Natural killer cell (primary cell): ENCODE data around the gene COQ3. TPM values are rescaled to one million over a fixed set of nuclear protein-coding genes. Genes with fewer than 3 reads are reported as not detected.
A peak's percentile ranks its signal among the peaks of the same experiment; 100 is the strongest.

ENCODE experiments used
- ATAC-seq, 3 donors: fragments of 150-1000 bp in 2 of 3; fragments of 200-7000 bp in 1 of 3; cut with Tn5 transposase; 1 replicate in 1 of 3; 2 replicates in 2 of 3; pipeline ENCODE4 v1.10.0; 2021; ENCODE audit warnings: mild to moderate bottlenecking in 2 of 3, moderate library complexity in 2 of 3
- DNase-seq, 2 donors: peaks; one replicate each; pipeline versions ENCODE4 v3.0.0 to v3.0.0-alpha.2; 2013 to 2021; ENCODE audit warnings: mixed read lengths in 1 of 2
- H3K27ac ChIP-seq: one replicate; pipeline ENCODE4 v1.5.1; 2013; ENCODE audit warnings: mild to moderate bottlenecking, low read length
- H3K27me3 ChIP-seq: one replicate; pipeline ENCODE4 v1.6.1; 2013; ENCODE audit warnings: low read length; ENCODE audit not compliant: control insufficient read depth, insufficient read depth
- H3K36me3 ChIP-seq: one replicate; pipeline ENCODE4 v1.6.1; 2013; ENCODE audit warnings: low read length; ENCODE audit not compliant: control insufficient read depth, insufficient read depth
- H3K4me1 ChIP-seq: one replicate; pipeline ENCODE4 v1.6.1; 2013; ENCODE audit warnings: low read length; ENCODE audit not compliant: control insufficient read depth, insufficient read depth
- H3K4me3 ChIP-seq: one replicate; pipeline ENCODE4 v1.5.1; 2013; ENCODE audit warnings: low read length
- H3K9me3 ChIP-seq: one replicate; pipeline ENCODE4 v1.6.1; 2013; ENCODE audit warnings: low read length; ENCODE audit not compliant: control insufficient read depth, insufficient read depth
- H3K27ac Mint-ChIP-seq, 2 donors: one replicate each; pipeline ENCODE4 v1.8.0; 2022; ENCODE audit warnings: mild to moderate bottlenecking in 2 of 2, mixed read lengths in 2 of 2, moderate library complexity in 1 of 2
- H3K27me3 Mint-ChIP-seq, 2 donors: one replicate each; pipeline ENCODE4 v1.8.0; 2022; ENCODE audit warnings: low read depth in 2 of 2, mixed read lengths in 2 of 2
- H3K36me3 Mint-ChIP-seq: one replicate; pipeline ENCODE4 v1.8.0; 2022; ENCODE audit warnings: mixed read lengths
- H3K4me1 Mint-ChIP-seq, 2 donors: one replicate each; pipeline ENCODE4 v1.8.0; 2022; ENCODE audit warnings: mixed read lengths in 2 of 2
- H3K4me3 Mint-ChIP-seq: one replicate; pipeline ENCODE4 v1.8.0; 2022; ENCODE audit warnings: mild to moderate bottlenecking, moderate library complexity, mixed read lengths
- H3K9me3 Mint-ChIP-seq, 2 donors: one replicate each; pipeline ENCODE4 v1.8.0; 2022; ENCODE audit warnings: mixed read lengths in 2 of 2
- WGBS: methylation state at CpG from one replicate; pipeline ENCODE4 v1.1.7; 2013; ENCODE audit warnings: missing lambda C conversion rate; ENCODE audit not compliant: insufficient coverage; 5-methylcytosine and 5-hydroxymethylcytosine counted together
- intact Hi-C: fragments of 100-400 bp; cut with micrococcal nuclease; formaldehyde crosslinking; loops from one replicate; pipeline ENCODE4 v1.14.2; 2022
- total RNA-seq, 4 donors: library from RNA; stranded (reverse); fragments of 120-200 nt in 1 of 4; gene quantifications; one replicate each; pipeline versions ENCODE4 v1.2.3 to v1.2.4, GENCODE V29; 2013 to 2022
- TF ChIP-seq, protein P1 (sequence below): fragments of 200-600 bp; IDR thresholded peaks from one replicate; pipeline ENCODE4 v1.8.0; 2022; ENCODE audit warnings: antibody characterized with exemption

The COQ3 gene
- total RNA-seq, 3 donors from 2014 or later (not counting 1 experiment from before 2014, with no cell fraction given) = 2.5 to 3.7 (median 2.6) TPM

DNA sequence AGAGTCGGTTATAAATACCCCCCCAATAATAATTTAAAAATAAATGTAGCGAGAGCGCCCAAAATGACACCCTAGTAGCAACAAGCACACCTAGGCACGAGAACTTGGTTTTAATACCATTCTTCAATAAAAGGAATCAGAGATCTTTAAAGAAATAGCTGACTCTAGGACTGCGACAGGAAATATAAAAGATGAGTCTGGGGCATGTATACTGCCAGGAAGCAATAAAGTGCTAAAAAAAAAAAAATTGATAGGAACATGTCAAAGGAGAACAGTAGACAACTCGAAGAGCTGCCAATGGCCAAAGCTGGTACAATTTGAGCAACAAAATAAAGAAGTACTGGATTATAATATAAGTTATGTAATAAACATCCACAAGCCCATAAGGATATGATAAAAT lies 28.9 kb upstream of the COQ3 start:
- Mint-ChIP-seq H3K36me3 (peaks cover 7% of the 10 kb centered on the region), H3K4me1 (peaks cover 68 to 71% of the 10 kb centered on the region in 2 donors), H3K4me3 (peak overlapping the region; percentile 100), H3K9me3 (no peaks in the 10 kb centered on the region), H3K27me3 (no peaks in the 10 kb centered on the region), H3K27ac (peak overlapping the region; percentile 96 to 99)
- Histone ChIP-seq H3K9me3 (no peaks in the 10 kb centered on the region), H3K27ac (no peak overlapping the region), H3K36me3 (peaks cover 3% of the 10 kb centered on the region), H3K27me3 (no peaks in the 10 kb centered on the region), H3K4me1 (peaks cover 27% of the 10 kb centered on the region), H3K4me3 (no peak overlapping the region)
- intact Hi-C loops = no loop called here
- TF ChIP-seq, protein P1, sequence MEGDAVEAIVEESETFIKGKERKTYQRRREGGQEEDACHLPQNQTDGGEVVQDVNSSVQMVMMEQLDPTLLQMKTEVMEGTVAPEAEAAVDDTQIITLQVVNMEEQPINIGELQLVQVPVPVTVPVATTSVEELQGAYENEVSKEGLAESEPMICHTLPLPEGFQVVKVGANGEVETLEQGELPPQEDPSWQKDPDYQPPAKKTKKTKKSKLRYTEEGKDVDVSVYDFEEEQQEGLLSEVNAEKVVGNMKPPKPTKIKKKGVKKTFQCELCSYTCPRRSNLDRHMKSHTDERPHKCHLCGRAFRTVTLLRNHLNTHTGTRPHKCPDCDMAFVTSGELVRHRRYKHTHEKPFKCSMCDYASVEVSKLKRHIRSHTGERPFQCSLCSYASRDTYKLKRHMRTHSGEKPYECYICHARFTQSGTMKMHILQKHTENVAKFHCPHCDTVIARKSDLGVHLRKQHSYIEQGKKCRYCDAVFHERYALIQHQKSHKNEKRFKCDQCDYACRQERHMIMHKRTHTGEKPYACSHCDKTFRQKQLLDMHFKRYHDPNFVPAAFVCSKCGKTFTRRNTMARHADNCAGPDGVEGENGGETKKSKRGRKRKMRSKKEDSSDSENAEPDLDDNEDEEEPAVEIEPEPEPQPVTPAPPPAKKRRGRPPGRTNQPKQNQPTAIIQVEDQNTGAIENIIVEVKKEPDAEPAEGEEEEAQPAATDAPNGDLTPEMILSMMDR = no peak
- ATAC-seq (no peak), DNase-seq (no peak)
- WGBS = 96% methylated on average over 5 of the region's 6 CpGs

- no peaks in the 10 kb centered on the region for H3K36me3 Mint-ChIP-seq
- TF ChIP-seq, protein P1 = no peak
- H3K4me1 ChIP-seq = peaks cover 18% of the 10 kb centered on the region
These were observed 23.1 kb upstream of the COQ3 start for GRCh38 chr6:99416892-99417767.

GRCh38 chr6:99416226-99416625 lies 22.2 kb upstream of the COQ3 start:
- Mint-ChIP-seq H3K27ac (peak overlapping the region in 1 of 2 donors; percentile 31), H3K4me3 (no peak overlapping the region), H3K36me3 (no peaks in the 10 kb centered on the region), H3K9me3 (no peaks in the 10 kb centered on the region), H3K4me1 (peaks cover 58 to 64% of the 10 kb centered on the region in 2 donors), H3K27me3 (no peaks in the 10 kb centered on the region)
- DNase-seq (no peak), ATAC-seq (no peak)
- H3K27me3 ChIP-seq = no peaks in the 10 kb centered on the region
- peaks cover 17% of the 10 kb centered on the region for H3K36me3 ChIP-seq
- TF ChIP-seq, protein P1 = no peak
- no peak overlapping the region for H3K27ac ChIP-seq
- peaks cover 14% of the 10 kb centered on the region for H3K4me1 ChIP-seq
- H3K9me3 ChIP-seq = no peaks in the 10 kb centered on the region
- 100% methylated on average over 1 of the region's 2 CpGs for WGBS
- intact Hi-C loops = no loop called here
- H3K4me3 ChIP-seq = no peak overlapping the region

More at GRCh38 chr6:99416892-99417767, 23.1 kb upstream of the COQ3 start:
- Mint-ChIP-seq H3K27ac (peak overlapping the region; percentile 63 to 64), H3K9me3 (no peaks in the 10 kb centered on the region), H3K27me3 (no peaks in the 10 kb centered on the region), H3K4me3 (peak overlapping the region; percentile 31), H3K4me1 (peaks cover 62 to 66% of the 10 kb centered on the region in 2 donors)
- H3K27me3 ChIP-seq = no peaks in the 10 kb centered on the region
- H3K27ac ChIP-seq = peak overlapping the region; percentile 38
- 45% methylated on average over 8 of the region's 9 CpGs for WGBS
- no peak overlapping the region for H3K4me3 ChIP-seq
- no peaks in the 10 kb centered on the region for H3K9me3 ChIP-seq
- H3K36me3 ChIP-seq = peaks cover 17% of the 10 kb centered on the region
- intact Hi-C loops = no loop called here
- ATAC-seq (peak; percentile 53 to 63 (median 62)), DNase-seq (peak in 1 of 2 donors; percentile 27)
